ENCODE measurements around the gene CARD10. TPM values are rescaled to one million over a fixed set of nuclear protein-coding genes. Genes with fewer than 3 reads are reported as not detected.
"Not testable (repeated sequence)": the region's sequence is repeated elsewhere in the genome, so short reads cannot be mapped to it uniquely, and the experiment has no call there.

The CARD10 gene
- total RNA-seq, 1 donor from 2014 or later, result 0.11 TPM

DNA sequence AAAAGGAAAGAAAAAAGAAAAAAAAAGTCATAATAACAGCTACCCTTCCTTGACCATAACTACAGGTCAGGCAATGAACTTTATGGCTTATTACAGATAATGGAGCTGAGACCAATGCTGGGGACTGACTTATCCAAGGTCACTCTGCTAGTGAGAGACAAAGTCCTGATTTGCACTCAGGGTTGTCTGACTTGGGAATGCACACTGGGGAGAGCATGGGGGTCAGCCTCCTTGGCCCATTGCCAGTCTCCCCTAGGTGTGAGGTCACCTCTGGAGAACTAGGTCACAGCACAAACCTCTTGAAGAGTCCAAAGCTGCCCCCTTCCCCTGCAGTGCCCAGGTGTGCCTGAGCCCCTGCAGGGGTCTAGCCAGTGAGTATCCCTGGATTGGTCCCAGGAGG, 35.8 kb upstream of the CARD10 start:
- intact Hi-C loops (cut with micrococcal nuclease), result no loop called here

GRCh38 chr22:37553725-37554124, 34.5 kb upstream of the CARD10 start:
- intact Hi-C loops (cut with micrococcal nuclease), result no loop called here

DNA sequence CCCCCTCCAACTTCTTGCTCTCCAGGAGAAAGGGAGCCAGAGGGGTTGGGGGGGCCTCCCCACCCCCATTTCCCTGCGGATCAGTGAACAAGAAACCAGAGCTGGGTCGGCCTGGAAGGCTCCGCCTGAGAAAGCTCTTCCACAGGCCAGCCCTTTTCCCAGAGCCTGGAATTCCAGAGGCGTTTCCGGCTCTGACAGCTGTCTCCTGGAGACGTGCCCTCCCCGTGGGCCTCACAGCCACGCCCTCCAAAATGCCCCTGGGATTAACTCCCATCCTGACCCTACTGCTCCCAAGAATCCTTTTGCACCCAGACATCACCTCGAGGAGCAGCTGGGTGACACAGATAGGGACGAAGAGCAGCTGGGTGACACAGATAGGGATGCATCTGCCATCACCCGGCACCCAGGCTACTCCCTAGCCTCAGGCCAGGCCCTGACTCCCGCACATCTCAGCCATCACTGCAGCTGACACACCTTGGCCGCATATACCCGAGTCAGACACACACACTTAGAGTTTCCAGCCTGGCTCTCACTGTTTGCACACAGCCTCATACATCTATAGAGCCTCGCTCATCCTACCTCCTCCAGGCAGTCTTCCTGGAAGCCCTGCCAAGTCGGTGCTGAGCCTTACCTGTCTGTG, 33.4 kb upstream of the CARD10 start:
- intact Hi-C loops (cut with micrococcal nuclease), result no loop called here

- intact Hi-C loops (cut with micrococcal nuclease), result no loop called here
Observed at GRCh38 chr22:37551981-37552380, 32.8 kb upstream of the CARD10 start.

DNA sequence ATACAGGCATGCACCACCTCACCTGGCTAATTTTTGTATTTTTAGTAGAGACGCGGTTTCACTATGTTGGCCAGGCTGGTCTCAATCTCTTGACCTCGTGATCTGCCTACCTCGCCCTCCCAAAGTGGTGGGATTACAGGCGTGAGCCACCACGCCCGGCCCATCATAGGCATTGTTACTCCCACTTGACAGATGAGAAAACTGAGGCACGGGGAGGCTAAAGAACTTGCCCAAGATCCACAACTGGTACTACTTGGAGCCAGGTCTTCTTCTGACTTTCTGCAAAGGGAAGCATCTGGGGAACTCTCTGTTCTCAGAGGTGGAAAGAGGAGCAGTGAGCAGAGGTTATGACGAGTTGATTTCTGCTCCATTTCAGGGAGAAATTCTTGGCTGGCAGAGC, 31.7 kb upstream of the CARD10 start:
- intact Hi-C loops (cut with micrococcal nuclease), result not testable (repeated sequence)

DNA sequence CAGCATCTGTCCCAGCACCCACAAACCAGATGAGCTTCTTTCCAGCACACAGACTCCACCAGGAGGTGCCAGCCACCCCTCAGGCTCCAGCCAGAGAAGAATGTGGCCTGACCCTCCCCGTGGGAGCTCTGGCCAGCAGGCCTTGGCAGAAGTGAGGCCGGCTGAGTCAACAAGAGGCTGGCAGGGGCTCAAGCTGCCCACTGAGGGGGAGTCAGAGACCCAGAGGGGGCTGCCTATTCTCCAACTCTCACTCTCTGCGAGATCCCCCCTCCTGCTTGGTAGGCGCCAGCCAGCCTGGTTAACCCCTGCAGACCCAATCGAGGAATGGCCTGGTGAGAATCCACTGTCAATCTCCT, 30.5 kb upstream of the CARD10 start:
- intact Hi-C loops (cut with micrococcal nuclease), result no loop called here

- intact Hi-C loops (cut with micrococcal nuclease), result no loop called here
Observed at GRCh38 chr22:37547251-37547741, 28.1 kb upstream of the CARD10 start.

- intact Hi-C loops (cut with micrococcal nuclease), result no loop called here
Observed at GRCh38 chr22:37546437-37547250, 27.4 kb upstream of the CARD10 start.

GRCh38 chr22:37545703-37546436, 26.7 kb upstream of the CARD10 start:
- intact Hi-C loops (cut with micrococcal nuclease), result no loop called here

- intact Hi-C loops (cut with micrococcal nuclease), result no loop called here
Observed at GRCh38 chr22:37544955-37545702, 25.9 kb upstream of the CARD10 start.

DNA sequence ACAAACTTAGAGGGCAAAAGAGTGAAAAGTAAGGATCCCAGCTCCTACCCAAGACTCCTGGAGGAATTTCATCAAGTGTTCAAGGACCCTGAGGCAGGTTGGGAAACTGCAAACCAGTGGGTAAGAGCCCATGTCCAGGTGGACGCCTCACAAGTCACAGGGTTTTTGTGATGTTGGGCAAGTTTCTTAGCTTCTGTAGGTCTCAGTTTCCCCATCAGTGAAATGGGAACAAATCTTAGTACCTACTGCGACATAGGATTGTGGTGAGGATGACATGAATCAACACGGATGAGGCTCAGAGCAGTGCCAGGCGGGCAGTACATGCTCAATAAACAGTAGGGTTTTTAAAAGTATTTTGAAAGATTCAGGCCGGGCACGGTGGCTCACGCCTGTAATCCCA, 23.7 kb upstream of the CARD10 start:
- intact Hi-C loops (cut with micrococcal nuclease), result no loop called here

GRCh38 chr22:37542416-37542815, 23.2 kb upstream of the CARD10 start:
- intact Hi-C loops (cut with micrococcal nuclease), result not testable (repeated sequence)

DNA sequence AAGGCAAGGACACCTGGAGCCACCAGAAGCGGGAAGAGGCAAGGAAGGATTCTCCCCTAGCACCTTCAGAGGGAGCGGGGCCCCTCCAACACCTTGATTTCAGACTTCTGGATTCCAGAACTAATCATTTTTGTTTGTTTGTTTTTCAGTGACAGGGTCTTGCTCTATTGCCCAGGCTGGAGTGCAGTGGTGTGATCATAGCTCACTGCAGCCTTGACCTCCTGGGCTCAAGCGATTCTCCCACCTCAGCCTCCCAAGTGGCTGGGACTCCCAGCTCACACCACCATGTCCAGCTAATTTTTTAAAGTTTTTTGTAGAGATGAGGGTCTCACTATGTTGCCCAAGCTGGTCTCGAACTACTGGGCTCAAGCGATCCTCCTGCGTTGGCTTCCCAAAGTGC, 20.6 kb upstream of the CARD10 start:
- intact Hi-C loops (cut with micrococcal nuclease), result not testable (repeated sequence)

- intact Hi-C loops (cut with micrococcal nuclease), result loop anchor here (1.0 kb wide), 2 partner anchors 29 to 54 kb away; no protein-coding TSS in a partner anchor
Observed at GRCh38 chr22:37538590-37539357, 19.6 kb upstream of the CARD10 start.

- intact Hi-C loops (cut with micrococcal nuclease), result no loop called here
Observed at GRCh38 chr22:37535159-37535558, 15.9 kb upstream of the CARD10 start.

GRCh38 chr22:37534445-37534844, 15.2 kb upstream of the CARD10 start:
- intact Hi-C loops (cut with micrococcal nuclease), result no loop called here

DNA sequence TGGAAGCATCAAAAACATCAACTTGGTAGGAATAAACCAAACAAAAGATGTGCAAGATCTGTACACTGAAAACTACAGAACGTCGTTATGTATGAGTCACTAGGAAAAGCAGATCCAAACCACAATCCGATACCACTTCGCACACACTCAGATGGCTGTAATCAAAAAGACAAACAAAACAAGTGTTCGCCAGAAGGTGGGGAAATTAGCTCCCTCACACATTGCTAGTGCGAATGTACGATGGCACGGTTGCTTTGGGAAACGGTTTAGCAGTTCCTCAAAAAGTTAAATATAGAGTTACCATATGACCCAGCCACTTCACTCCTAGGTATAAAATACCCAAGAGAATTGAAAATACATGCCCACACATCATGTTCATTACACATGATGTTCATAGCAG, 14.8 kb upstream of the CARD10 start:
- intact Hi-C loops (cut with micrococcal nuclease), result no loop called here

DNA sequence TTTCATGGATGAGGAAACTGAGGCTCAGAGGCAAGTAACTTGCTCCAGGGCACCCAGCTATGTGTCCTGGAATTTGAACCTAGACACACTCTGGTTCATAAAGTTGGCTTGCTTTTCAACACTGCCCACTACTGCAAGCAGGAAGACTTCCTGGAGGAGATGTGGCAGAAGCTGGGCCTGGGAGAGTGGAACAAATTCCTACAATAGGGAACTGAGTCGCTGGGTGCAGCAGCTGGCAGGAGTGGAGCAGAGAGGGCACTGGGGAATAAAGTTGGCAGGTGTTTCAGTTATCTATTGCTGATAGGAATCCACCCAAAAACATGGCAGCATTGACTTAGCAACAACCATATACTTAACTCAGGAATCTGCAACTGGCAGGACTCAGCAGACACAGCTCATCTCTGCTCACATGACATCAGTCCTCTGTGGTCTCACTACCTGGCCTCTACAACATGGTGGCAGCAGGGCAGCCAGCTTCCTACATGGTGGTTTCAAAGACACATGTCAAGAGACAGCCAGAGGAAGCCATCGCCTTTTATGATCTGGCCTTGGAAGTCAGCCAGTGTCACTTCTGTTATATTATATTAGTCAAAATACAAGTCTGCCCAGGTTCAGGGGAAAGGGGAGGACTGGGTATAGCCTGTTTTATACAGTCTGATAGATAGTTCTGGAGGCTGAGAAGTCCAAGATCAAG, 10.6 kb upstream of the CARD10 start:
- intact Hi-C loops (cut with micrococcal nuclease), result no loop called here

GRCh38 chr22:37527952-37528351, 8.7 kb upstream of the CARD10 start:
- intact Hi-C loops (cut with micrococcal nuclease), result not testable (repeated sequence)
